ENCODE data around the gene PMM1. TPM values are rescaled to one million over a fixed set of nuclear protein-coding genes. Genes with fewer than 3 reads are reported as not detected.

Gene PMM1
- total and polyA plus RNA-seq, 2 of the 13 experiments (the other 11 are each of a cell fraction or from before 2014, with no cell fraction given): 17.8 to 95.6 TPM

GRCh38 chr22:41543854-41544670 lies 45.6 kb downstream of the PMM1 start, which contains the start of gene POLR3H:
TSS of gene POLR3H (minus strand) at chr22:41544470. CDS start at chr22:41544101, 369 bp downstream.
- H3K9ac ChIP-seq (ENCODE audit: insufficient read depth, low read depth, low read length): peak within 1 kb of the TSS; percentile 78
- no peak within 1 kb of the TSS for H2AFZ ChIP-seq (ENCODE audit: low read length)
- BruUV-seq (replicated peaks): TSS peak; percentile 57
- no peaks in the 10 kb centered on the region; the same call in 1 of the 2 replicates for H4K20me1 ChIP-seq (ENCODE audit: insufficient read depth, low read length)
- ChIA-PET CTCF (ENCODE audit: low intra/inter-chr PET ratio, low total read pairs) (interaction anchor here (1.1 to 2.4 kb wide), 3 partner anchors 17 to 53 kb away, joined by 4 to 21 read pairs (median 6); partner anchors contain the start of gene CSDC2), POLR2A (interaction anchor here (0.7 to 1.4 kb wide), 8 partner anchors 8 to 163 kb away, joined by 3 to 11 read pairs (median 5); partner anchors contain the start of genes CSDC2, PMM1 and TEF)
- DNase-seq (ENCODE audit: low spot score) (peak; percentile 95), FAIRE-seq (peak; percentile 72), ATAC-seq (peak; percentile 83)
- intact Hi-C loops (cut with micrococcal nuclease; ENCODE audit: unreplicated experiment) (no loop called here), in situ Hi-C loops (cut with HindIII; ENCODE audit: extremely low pct_ligation_motif_present, low pct_unique_long_range_greater_than_20kb) (no loop called here)
- H3K79me2 ChIP-seq (ENCODE audit: insufficient read depth, low read length): peaks cover 42% of the 10 kb centered on the region
- H3K4me3 ChIP-seq (replicated peaks in 1 of 3; ENCODE audit: insufficient read depth in 1 of 3, low read depth in 2 of 3, low read length in 3 of 3): peak within 1 kb of the TSS; percentile 74 to 89 (median 85)
- H3K27ac ChIP-seq (ENCODE audit: extremely low read length, insufficient read depth, low read length): peak within 1 kb of the TSS; percentile 72
- peak within 1 kb of the TSS; percentile 78 for H3K4me2 ChIP-seq (ENCODE audit: low read depth, low read length)
- no peaks in the 10 kb centered on the region for H3K27me3 ChIP-seq (ENCODE audit: control insufficient read depth in 1 of 2, insufficient read depth in 2 of 2, low read length in 2 of 2)
- peaks cover 5 to 12% of the 10 kb centered on the region in 2 experiments; a peak in 2 of 5 replicates for H3K36me3 ChIP-seq (replicated peaks in 1 of 2; ENCODE audit: control insufficient read depth in 1 of 2, insufficient read depth in 2 of 2, low read length in 2 of 2)
- H3K4me1 ChIP-seq (ENCODE audit: insufficient read depth, low read length): peaks cover 78% of the 10 kb centered on the region
- WGBS (ENCODE audit: low lambda C conversion rate): 0% methylated on average over 10 of the region's 80 CpGs
- no peaks in the 10 kb centered on the region for H3K9me3 ChIP-seq (ENCODE audit: low read length)
- TF ChIP-seq KLF16 (CRISPR knock-in tag; IDR thresholded peaks at IDR 0.05) (no peak), ZNF816 (CRISPR knock-in tag; IDR thresholded peaks at IDR 0.05; ENCODE audit: borderline replicate concordance) (no peak), PBX2 (CRISPR knock-in tag; IDR thresholded peaks at IDR 0.05) (no peak), GATAD2A (CRISPR knock-in tag; IDR thresholded peaks at IDR 0.05) (peak; percentile 76), GZF1 (CRISPR knock-in tag; IDR thresholded peaks at IDR 0.05) (no peak), FOXO1 (CRISPR knock-in tag; IDR thresholded peaks at IDR 0.05) (no peak; the same call in none of the 2 replicates), PRMT3 (CRISPR knock-in tag; IDR thresholded peaks at IDR 0.05; ENCODE audit: borderline replicate concordance, low read depth) (no peak), NR2C2 (CRISPR knock-in tag; IDR thresholded peaks at IDR 0.05; ENCODE audit: borderline replicate concordance) (no peak), RBAK (CRISPR knock-in tag; IDR thresholded peaks at IDR 0.05) (no peak), TP53 (CRISPR knock-in tag; conservative IDR thresholded peaks at IDR 0.05) (no peak), ZBTB43 (CRISPR knock-in tag; conservative IDR thresholded peaks at IDR 0.05) (0 out of 2 replicates have a peak, but pooled peaks have one; percentile 31), JDP2 (CRISPR knock-in tag; IDR thresholded peaks at IDR 0.05; ENCODE audit: borderline replicate concordance) (no peak), CHCHD3 (CRISPR knock-in tag; IDR thresholded peaks at IDR 0.05) (no peak), KDM6A (CRISPR knock-in tag; IDR thresholded peaks at IDR 0.05; ENCODE audit: low read depth) (no peak), EZH2 (conservative IDR thresholded peaks at IDR 0.05; ENCODE audit: low read depth, low read length) (no peak), ZNF30 (CRISPR knock-in tag; IDR thresholded peaks at IDR 0.05) (peak; percentile 76; the same call in 1 of the 2 replicates), HHEX (CRISPR knock-in tag; IDR thresholded peaks at IDR 0.05) (no peak), ZNF264 (CRISPR knock-in tag; IDR thresholded peaks at IDR 0.05) (no peak), RFXAP (CRISPR knock-in tag; IDR thresholded peaks at IDR 0.05; ENCODE audit: borderline replicate concordance) (peak; percentile 53; the same call in 1 of the 2 replicates), CAMTA2 (CRISPR knock-in tag; IDR thresholded peaks at IDR 0.05; ENCODE audit: borderline replicate concordance) (no peak), JUNB (CRISPR knock-in tag; IDR thresholded peaks at IDR 0.05; ENCODE audit: borderline replicate concordance) (no peak), CHD2 (IDR thresholded peaks at IDR 0.05; ENCODE audit: low read depth, low read length) (peak; percentile 72)

All from HepG2 (cell line).